GM12874 (cell line): Measurements from ENCODE around the gene PITPNM2.

Experiments used
- CTCF ChIP-seq: IDR thresholded peaks from 2 replicates; pipeline ENCODE4 v1.5.1; 2011; ENCODE audit warnings: low read depth, mild to moderate bottlenecking, control low read depth, low read length, moderate library complexity; ENCODE audit not compliant: insufficient read depth

PITPNM2 gene

GRCh38 chr12:123115409-123116121 lies 35.3 kb downstream of the PITPNM2 start:
- TF ChIP-seq CTCF, result no peak

DNA sequence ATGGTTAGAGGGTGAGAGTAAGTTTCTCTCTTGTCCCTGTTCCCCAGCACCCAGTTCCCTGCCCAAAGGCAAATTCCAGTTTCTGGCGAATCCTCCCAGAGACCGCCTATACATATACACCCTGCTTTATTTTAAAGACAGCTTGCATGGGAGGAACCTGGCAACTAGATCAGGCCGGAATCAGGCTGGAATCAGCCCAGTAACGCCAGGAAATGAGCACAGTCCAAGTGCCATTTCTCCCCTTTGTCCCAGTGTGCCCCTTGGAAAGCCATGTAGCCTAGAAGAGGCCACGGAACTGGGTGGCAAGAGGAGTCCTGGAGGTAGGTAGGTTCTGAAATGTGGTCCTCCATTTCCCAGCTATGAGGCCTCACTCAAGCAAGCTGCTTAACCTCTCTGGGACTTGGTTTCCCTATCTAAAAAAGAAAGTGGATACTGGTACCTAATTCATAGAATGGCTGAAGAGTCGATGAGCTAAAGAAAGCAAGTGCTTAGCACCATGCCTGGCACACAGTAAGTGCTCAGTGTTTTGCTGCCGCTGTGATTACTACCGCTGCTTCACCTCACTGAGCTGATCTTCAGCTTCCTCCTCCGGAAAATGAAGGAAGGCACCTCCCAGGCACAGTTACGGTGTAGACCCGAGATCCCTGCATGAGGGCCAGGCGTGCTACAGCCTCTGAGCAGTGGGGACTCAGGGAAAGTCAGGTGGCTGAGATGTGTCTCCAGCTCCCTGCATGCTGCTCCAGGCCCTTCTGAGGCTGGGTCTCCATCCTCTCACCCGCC lies 36.4 kb downstream of the PITPNM2 start:
- no peak for TF ChIP-seq CTCF

DNA sequence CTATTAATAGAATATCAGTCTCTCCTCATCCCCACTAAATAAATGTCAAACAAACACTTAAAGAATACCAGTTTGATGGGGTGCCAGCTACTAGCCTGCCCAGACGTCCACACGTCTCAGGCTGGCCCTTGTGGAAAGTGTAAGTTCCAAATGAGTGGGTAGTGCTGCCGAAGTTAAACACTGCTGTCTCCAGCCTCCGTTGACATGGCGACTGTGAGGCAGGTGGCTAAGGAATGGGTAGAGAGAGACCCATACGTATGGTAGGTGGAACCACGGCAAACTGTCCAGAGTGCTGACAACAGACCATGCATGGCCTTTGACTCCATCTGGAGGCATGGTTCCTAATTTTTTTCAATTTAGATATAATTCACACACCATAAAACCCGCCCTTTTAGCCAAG lies 37.9 kb downstream of the PITPNM2 start:
- no peak for TF ChIP-seq CTCF

- TF ChIP-seq CTCF, result no peak
These were observed 39.3 kb downstream of the PITPNM2 start for GRCh38 chr12:123111498-123112165.

DNA sequence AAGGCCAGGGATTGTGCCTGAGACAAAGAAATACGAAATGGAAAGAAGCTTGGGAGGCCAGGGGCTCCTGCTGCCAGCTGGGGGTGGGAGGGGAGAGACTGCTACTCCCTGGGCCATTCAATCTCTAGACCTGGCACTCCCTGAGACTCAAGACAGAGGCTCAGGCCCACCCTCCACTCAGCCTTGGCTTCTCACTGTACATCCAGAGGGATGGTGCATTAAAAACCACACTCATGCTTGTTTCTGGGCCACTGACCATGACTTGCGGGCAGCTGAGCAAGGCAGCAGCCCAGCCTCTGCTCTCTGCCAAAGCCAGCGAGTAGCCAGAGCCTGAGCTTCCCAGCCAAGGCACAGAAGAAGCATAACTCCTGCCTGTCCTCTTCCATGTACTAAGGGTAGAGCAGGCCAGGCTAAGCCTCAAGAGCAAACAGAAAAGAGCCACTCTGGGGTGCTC lies 41.5 kb downstream of the PITPNM2 start:
- no peak for TF ChIP-seq CTCF

DNA sequence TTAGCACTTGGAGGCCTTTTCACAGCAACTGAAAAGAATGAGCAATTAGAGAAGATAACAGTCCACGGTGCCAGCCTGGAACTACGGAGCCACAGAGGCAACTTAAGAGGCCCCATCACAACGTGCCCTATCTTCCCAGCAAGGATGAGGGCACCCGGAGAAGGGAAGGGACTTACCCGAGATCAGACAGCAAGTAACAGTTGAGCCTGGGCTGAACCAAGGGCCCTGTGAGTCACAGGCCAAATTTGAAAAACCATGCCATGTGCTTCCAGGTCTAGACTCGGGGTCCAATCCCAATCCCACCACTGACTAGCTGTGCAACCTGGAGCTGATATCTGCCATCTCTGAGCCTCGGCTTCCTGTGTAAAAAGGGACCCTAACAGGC lies 42.2 kb downstream of the PITPNM2 start:
- TF ChIP-seq CTCF, result no peak
